ENCODE data around the gene SERPINA1.
"Not testable (repeated sequence)": the region's sequence is repeated elsewhere in the genome, so short reads cannot be mapped to it uniquely, and the experiment has no call there.

SERPINA1 gene

GRCh38 chr14:94388384-94389103 is at the start of gene SERPINA1:
Gene SERPINA1 (minus strand): TSS chr14:94388602. CDS start chr14:94383237, 5,365 bp downstream.
- DNase-seq (ENCODE audit: low read depth) = no peak

GRCh38 chr14:94428610-94429009 is 40.2 kb upstream of the SERPINA1 start:
- DNase-seq (ENCODE audit: low read depth) = no peak

GRCh38 chr14:94427016-94427613 is 38.7 kb upstream of the SERPINA1 start:
- DNase-seq (ENCODE audit: low read depth) = no peak

DNA sequence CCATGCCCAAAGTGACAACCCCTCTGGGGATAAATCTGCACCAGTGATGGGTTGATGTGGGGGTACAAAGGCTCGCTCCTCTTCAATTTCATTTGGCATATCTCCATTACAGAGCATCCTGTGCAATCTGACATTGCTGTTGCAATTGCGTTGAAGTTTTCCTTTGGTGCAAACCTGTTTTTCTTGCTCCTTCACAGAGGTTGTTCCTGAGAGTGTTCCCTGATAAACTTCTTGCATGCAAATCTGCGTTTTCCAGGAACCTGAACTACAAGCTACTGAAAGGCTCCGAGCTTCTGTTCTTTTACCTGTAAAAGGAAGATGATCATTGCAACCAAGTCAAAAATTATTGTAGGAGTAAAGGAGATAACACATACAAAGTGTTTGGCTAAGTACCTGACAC is 38.1 kb upstream of the SERPINA1 start:
- DNase-seq (ENCODE audit: low read depth) = no peak

- no peak for DNase-seq (ENCODE audit: low read depth)
These were observed 36.0 kb upstream of the SERPINA1 start for GRCh38 chr14:94424371-94424770.

- DNase-seq (ENCODE audit: low read depth) = peak; percentile 47
These were observed 35.2 kb upstream of the SERPINA1 start for GRCh38 chr14:94423453-94424056.

DNA sequence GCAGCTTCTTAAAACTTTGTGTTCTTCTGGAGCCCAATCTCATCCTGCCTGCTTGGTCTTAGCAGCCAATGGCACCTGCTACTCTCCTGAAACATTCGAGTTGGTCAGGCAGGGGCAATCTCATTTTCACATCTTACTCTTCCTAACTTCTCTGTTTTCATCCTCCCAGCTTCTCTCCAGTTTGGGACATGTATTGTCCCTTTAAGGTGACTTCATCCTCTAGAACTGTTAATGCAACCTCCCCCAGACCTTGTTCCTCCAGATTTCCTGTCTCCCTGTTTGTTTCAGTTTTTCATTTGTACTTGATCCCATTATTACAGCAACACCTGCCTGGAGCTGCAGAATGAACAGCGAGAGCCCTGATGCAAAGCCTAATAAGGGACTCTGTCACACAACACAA is 32.9 kb upstream of the SERPINA1 start:
- no peak for DNase-seq (ENCODE audit: low read depth)

- DNase-seq (ENCODE audit: low read depth) = not testable (repeated sequence)
These were observed 29.2 kb upstream of the SERPINA1 start for GRCh38 chr14:94417497-94418205.

- no peak for DNase-seq (ENCODE audit: low read depth)
These were observed 24.6 kb upstream of the SERPINA1 start for GRCh38 chr14:94412671-94413638.

GRCh38 chr14:94411638-94412037 is 23.2 kb upstream of the SERPINA1 start:
- DNase-seq (ENCODE audit: low read depth) = no peak

- not testable (repeated sequence) for DNase-seq (ENCODE audit: low read depth)
These were observed 21.0 kb upstream of the SERPINA1 start for GRCh38 chr14:94409430-94409829.

DNA sequence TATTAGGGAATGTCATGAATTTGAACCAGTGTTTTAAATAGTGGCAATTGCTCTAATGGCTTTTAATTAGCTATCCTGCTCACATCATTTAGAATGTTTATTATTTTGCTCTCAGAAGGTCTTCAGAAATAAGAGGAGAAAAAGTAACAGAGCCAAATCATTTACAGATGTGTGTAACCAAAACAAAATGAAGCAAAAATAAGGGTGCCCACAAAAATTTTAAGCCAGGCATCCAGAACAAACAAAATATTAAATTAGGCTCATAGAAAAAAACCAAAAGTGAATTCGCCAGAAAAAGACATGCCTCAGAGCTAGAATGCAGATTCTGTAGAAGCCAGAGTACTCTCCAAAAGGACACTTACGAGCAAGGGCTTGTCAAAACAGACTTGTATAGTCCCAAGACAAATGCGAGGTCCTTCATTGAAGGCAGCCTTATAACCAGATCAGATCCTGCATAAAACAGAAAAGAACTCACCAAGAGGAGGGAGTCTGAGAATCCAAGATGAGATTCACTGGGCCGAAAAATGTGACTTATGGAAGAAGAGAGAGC is 20.2 kb upstream of the SERPINA1 start:
- DNase-seq (ENCODE audit: low read depth) = no peak

DNA sequence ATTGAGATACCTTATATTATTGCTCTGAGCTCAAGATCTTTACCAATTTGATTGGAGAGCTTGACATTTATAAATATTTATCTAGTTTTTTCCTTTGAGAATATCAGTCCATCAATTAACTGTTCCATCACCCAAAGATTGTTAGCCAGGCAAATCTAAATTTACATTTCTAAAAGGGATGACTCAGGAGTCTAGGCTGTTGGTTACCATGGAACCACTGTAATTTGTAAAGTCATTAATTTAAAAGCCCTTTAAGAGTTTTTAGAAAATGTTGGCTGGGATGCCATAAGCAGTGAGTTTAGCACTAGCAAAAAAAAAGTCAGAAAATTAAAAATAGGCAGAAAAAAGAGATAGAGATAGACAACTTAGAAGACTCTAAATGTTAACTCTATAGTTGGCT is 19.5 kb upstream of the SERPINA1 start:
- DNase-seq (ENCODE audit: low read depth) = no peak

DNA sequence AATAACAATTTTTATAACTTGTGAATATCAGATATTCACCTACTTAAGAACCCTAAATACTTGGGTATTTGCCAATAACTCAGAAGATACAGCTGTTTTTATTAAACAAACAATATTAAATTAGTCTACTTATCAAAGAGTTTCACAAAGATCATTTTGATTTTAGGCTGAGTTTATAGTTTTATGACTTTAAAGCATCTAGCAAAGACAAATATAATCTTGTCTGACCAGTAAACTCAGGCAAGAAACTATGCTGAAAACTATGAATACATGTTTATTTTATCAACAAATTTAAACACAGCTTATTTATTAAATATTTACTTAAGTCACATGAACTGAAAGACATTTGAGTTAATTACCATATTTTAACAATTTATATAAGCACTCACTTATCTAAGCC is 18.5 kb upstream of the SERPINA1 start:
- DNase-seq (ENCODE audit: low read depth) = no peak

GRCh38 chr14:94405486-94405885 is 17.1 kb upstream of the SERPINA1 start:
- DNase-seq (ENCODE audit: low read depth) = no peak

DNA sequence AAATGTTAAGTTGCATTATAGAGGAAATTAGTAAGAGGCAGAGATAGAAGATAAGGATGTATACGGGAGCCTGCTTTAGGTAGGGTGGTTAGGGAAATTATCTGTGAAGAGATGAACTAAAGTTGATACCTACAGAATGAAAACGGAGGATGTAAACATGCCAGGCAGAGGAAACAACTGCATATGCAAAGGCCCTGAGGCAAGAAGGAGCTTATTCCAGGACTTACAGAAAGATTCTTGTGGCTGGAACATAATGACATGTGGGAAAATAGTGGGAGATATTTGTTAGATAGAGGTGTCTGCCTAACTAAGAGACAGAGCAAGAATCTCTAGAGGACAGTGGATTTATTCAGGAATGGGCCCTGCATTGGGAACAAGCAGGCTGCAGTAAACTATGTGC is 16.2 kb upstream of the SERPINA1 start:
- DNase-seq (ENCODE audit: low read depth) = no peak

- DNase-seq (ENCODE audit: low read depth) = no peak
These were observed 15.0 kb upstream of the SERPINA1 start for GRCh38 chr14:94403312-94403932.

DNA sequence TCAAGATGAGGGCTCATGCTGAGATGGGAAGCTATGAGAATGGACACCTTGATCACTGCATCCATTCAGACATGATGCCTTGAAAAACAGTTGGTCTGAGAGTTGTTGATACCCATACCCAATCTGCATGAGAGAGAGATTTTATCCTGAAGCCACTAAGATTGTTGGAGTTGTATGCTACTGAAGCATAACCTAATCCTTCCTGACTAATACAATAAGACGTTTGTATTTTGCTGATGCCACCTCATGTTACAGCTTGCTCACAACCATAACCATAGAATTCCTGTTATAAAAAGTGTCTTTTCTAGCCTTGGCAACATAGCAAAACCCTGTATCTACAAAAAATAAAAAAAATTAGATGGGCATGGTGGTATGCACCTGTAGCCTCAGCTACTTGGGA is 12.7 kb upstream of the SERPINA1 start:
- no peak for DNase-seq (ENCODE audit: low read depth)

- no peak for DNase-seq (ENCODE audit: low read depth)
These were observed 12.0 kb upstream of the SERPINA1 start for GRCh38 chr14:94400422-94400841.

DNA sequence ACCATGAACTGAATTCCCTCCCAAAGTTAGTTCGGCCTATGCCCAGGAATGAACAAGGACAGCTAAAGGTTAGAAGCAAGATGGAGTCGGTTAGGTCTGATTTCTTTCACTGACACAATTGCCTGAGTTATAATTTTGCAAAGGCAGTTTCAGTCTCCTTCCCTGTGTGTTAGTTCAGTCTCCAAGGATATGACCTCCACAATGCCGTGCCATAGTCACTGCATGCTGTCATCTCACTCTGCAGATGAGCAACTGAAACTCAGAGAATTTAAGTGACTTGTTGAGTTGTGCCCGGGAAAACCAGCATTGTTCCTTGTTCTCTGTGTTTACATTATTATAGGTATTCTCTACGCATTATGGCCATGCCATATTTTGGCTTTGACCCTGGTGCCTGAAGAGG is 10.1 kb upstream of the SERPINA1 start:
- DNase-seq (ENCODE audit: low read depth) = no peak

DNA sequence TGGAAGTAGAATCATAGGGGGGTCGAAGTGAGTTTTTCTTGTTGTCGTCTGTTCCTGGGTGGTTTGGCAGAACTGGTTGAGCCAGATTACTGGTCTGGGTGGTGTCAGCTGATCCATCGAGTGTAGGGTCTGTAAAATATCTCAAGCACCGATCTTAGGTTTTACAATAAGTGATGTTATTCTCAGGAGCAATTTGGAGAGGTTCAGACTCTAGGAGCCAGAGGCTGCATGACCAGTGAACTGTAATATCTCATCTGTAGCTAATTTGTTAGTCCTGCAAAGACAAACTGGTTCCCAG is 9.7 kb upstream of the SERPINA1 start:
- no peak for DNase-seq (ENCODE audit: low read depth)
